C1 segment of cervical spinal cord (tissue), 14 donors: ENCODE results near the gene GJE1.
A peak's percentile ranks its signal among the peaks of the same experiment; 100 is the strongest.
"Not testable (repeated sequence)": the region's sequence is repeated elsewhere in the genome, so short reads cannot be mapped to it uniquely, and the experiment has no call there.

Source experiments
- DNase-seq, 14 donors: peaks; one replicate each; lab custom pipeline; 2025; lab: John Stamatoyannopoulos, UW

The GJE1 gene

GRCh38 chr6:142132625-142133024 is at the start of gene GJE1:
Gene GJE1, plus strand, starts transcription at chr6:142132925. Its CDS starts 234 bp downstream, at chr6:142133159.
- DNase-seq: no peak

- no peak for DNase-seq
Observed at GRCh38 chr6:142087950-142088857, 44.5 kb upstream of the GJE1 start.

- no peak for DNase-seq
Observed at GRCh38 chr6:142088858-142089216, 43.9 kb upstream of the GJE1 start.

GRCh38 chr6:142104820-142105219 is 27.9 kb upstream of the GJE1 start:
- not testable (repeated sequence) for DNase-seq

GRCh38 chr6:142110820-142111219 is 21.9 kb upstream of the GJE1 start:
- not testable (repeated sequence) for DNase-seq

GRCh38 chr6:142112451-142113061 is 20.2 kb upstream of the GJE1 start:
- peak in 7 of 14 donors; percentile 0 to 11 (median 3) for DNase-seq

- no peak for DNase-seq
Observed at GRCh38 chr6:142117366-142117765, 15.4 kb upstream of the GJE1 start.

GRCh38 chr6:142118328-142118727 is 14.4 kb upstream of the GJE1 start:
- DNase-seq: no peak

- DNase-seq: no peak
Observed at GRCh38 chr6:142118925-142119324, 13.8 kb upstream of the GJE1 start.

- DNase-seq: no peak
Observed at GRCh38 chr6:142121342-142121741, 11.4 kb upstream of the GJE1 start.

- no peak for DNase-seq
Observed at GRCh38 chr6:142130814-142131213, 1.9 kb upstream of the GJE1 start.

- DNase-seq: no peak
Observed at GRCh38 chr6:142138876-142139275, 6.2 kb downstream of the GJE1 start.

GRCh38 chr6:142141531-142141930 is 8.8 kb downstream of the GJE1 start:
- not testable (repeated sequence) for DNase-seq

- DNase-seq: peak; percentile 73 to 97 (median 96)
Observed at GRCh38 chr6:142146828-142147662, 14.3 kb downstream of the GJE1 start, which contains the start of the genes NMBR and VTA1. Gene NMBR, minus strand, starts transcription at chr6:142147122. Its CDS starts 58,464 bp downstream, at chr6:142088658. Gene VTA1, plus strand, starts transcription at chr6:142147263. Its CDS starts 25 bp downstream, at chr6:142147288.

GRCh38 chr6:142152746-142153145 is 20.0 kb downstream of the GJE1 start:
- no peak for DNase-seq

GRCh38 chr6:142153196-142153595 is 20.5 kb downstream of the GJE1 start:
- DNase-seq: no peak

- no peak for DNase-seq
Observed at GRCh38 chr6:142154336-142154735, 21.6 kb downstream of the GJE1 start.

- DNase-seq: no peak
Observed at GRCh38 chr6:142155091-142155490, 22.4 kb downstream of the GJE1 start.

- DNase-seq: no peak
Observed at GRCh38 chr6:142155895-142156757, 23.4 kb downstream of the GJE1 start.

- DNase-seq: not testable (repeated sequence)
Observed at GRCh38 chr6:142156758-142157068, 24.0 kb downstream of the GJE1 start.

- DNase-seq: no peak
Observed at GRCh38 chr6:142162780-142163179, 30.1 kb downstream of the GJE1 start.
